Thyroid gland (tissue), 4 donors: ENCODE measurements around the gene DCP1B.

Experiments
- CTCF ChIP-seq, 6 experiments: fragments of 200-600 bp in 3 of 6; fragments of 450-650 bp in 3 of 6; sonication (generic) in 3 of 6; IDR thresholded peaks; one replicate each; pipeline ENCODE4 v1.5.1; 2016 to 2019; ENCODE audit warnings: antibody characterized with exemption in 6 of 6, mild to moderate bottlenecking in 2 of 6, inconsistent platforms in 1 of 6, moderate library complexity in 1 of 6
- POLR2A ChIP-seq, 2 donors: fragments of 450-650 bp; IDR thresholded peaks; one replicate each; pipeline ENCODE4 v1.6.1; 2017; ENCODE audit warnings: antibody characterized with exemption in 2 of 2, mild to moderate bottlenecking in 2 of 2, moderate library complexity in 1 of 2

- no peak for TF ChIP-seq CTCF (IDR thresholded peaks at IDR 0.05)
- TF ChIP-seq POLR2A (IDR thresholded peaks at IDR 0.05) = no peak
Observed at GRCh38 chr12:2008677-2009076, 4.4 kb upstream of the DCP1B start.
